Duodenal mucosa (tissue), 2 donors: ENCODE measurements around the gene MEF2C.
"Not testable (repeated sequence)": the region's sequence is repeated elsewhere in the genome, so short reads cannot be mapped to it uniquely, and the experiment has no call there.

ENCODE experiments used
- H3K27ac ChIP-seq: one replicate; pipeline ENCODE4 v1.7.0; 2013; ENCODE audit warnings: low read depth, low read length
- H3K27me3 ChIP-seq, 2 donors: one replicate each; pipeline ENCODE4 v1.7.0; 2013; ENCODE audit warnings: low read length in 2 of 2, control low read depth in 1 of 2; ENCODE audit not compliant: insufficient read depth in 2 of 2, control insufficient read depth in 1 of 2
- H3K36me3 ChIP-seq, 2 donors: one replicate each; pipeline ENCODE4 v1.7.0; 2013; ENCODE audit warnings: low read length in 2 of 2, control low read depth in 1 of 2; ENCODE audit not compliant: insufficient read depth in 2 of 2, control insufficient read depth in 1 of 2
- H3K4me1 ChIP-seq, 2 donors: one replicate each; pipeline ENCODE4 v1.7.0; 2013; ENCODE audit warnings: low read length in 2 of 2, control low read depth in 1 of 2; ENCODE audit not compliant: insufficient read depth in 2 of 2, control insufficient read depth in 1 of 2
- H3K4me3 ChIP-seq, 2 donors: one replicate each; pipeline ENCODE4 v1.7.0; 2013; ENCODE audit warnings: low read length in 2 of 2, low read depth in 1 of 2
- H3K9ac ChIP-seq, 2 donors: one replicate each; pipeline ENCODE4 v1.7.0; 2013; ENCODE audit warnings: low read length in 2 of 2, low read depth in 1 of 2
- H3K9me3 ChIP-seq, 2 donors: one replicate each; pipeline ENCODE4 v1.7.0; 2013; ENCODE audit warnings: low read length in 2 of 2, control low read depth in 1 of 2; ENCODE audit not compliant: control insufficient read depth in 1 of 2

Gene MEF2C

DNA sequence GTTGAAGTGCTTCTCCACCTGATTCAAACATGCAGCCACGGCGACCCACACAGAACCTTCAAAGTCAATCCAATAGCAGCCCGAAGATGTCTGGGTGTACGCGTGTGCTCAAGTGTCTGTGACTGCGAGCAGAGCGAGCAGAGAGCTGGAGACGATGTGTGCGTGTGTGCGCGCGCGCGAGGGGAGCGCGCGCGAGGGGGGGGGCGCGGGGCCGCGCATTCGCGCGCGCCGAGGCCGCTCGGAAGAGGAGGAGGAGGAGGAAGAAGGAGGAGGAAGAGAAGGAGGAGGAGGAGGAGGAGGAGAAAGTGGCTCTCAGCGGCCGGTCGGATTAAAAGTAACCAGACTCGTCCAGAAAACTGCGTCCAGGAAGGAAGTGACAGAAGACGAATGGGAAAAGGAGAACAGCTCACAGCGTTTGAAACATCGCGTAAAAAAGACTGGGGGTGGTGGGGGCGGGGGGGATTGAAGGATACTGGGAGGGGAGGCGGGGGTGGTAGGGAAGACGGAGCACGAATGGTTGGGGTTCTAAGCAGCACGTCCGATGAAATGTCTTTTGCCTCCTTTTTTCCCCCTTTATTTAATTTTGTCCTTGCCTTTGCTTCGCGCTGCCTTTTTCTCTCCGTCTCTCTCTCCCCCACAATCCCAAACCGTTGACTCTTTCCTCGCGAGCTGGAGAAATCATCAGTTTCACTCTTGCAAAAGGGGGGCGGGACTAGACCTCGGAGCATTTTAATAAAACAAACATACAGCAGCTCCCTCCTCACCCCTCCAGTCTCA, at the start of gene MEF2C:
TSS of gene MEF2C (minus strand) at position 126 of the 777 bp plus-strand sequence. CDS start 59,396 bp downstream, outside the sequence.
- Histone ChIP-seq H3K9me3 (no peaks in the 10 kb centered on the region), H3K4me1 (peaks cover 0 to 6% of the 10 kb centered on the region in 2 donors), H3K27ac (peak within 1 kb of the TSS; percentile 81)

DNA sequence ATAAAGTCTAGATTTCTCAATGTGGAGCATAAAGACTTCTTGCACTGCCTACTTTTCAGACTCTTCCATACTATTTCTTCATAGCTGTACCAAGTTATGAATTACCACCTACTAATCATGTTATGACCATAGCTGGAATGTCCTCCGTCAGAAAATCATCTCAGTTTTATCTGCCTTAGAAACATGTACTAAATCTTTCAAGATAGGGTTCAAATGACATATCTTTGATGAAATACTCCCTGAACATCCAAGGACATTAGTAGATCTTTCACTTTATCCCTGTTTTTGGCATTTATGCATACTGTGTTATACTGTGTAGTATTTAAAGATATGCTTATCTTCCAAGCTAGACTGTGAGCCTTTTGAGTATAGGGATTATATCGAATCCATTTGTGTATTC, 49.6 kb upstream of the MEF2C start:
- no peak overlapping the region for H3K4me3 ChIP-seq
- H3K27me3 ChIP-seq, result no peaks in the 10 kb centered on the region
- no peaks in the 10 kb centered on the region for H3K9me3 ChIP-seq
- H3K9ac ChIP-seq, result no peak overlapping the region
- no peaks in the 10 kb centered on the region for H3K4me1 ChIP-seq
- no peak overlapping the region for H3K27ac ChIP-seq
- no peaks in the 10 kb centered on the region for H3K36me3 ChIP-seq

More for the DNA sequence above, at the start of gene MEF2C:
- Histone ChIP-seq H3K27me3 (peaks cover 5 to 10% of the 10 kb centered on the region in 2 donors), H3K9ac (peak within 1 kb of the TSS; percentile 65 to 73), H3K4me3 (peak within 1 kb of the TSS; percentile 79 to 87), H3K36me3 (no peaks in the 10 kb centered on the region)

DNA sequence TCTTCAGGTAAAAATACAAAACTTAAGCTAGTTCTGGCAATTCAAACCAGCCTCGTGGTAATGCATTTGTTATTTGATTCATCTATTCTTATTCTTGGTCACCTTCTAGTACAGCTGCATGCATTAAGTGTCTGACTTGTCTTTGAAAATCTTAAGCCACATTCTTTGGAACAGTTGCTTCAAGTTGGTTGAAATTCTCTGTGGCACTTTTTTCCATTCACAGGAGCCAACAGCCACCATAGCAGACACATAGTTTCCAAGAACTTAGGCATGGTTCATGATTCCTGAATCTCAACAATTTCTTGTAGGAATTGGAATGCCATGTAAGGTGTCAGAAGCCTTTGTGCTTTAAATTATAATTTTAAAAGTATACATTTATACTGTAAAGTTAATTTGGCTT, 47.4 kb upstream of the MEF2C start:
- H3K9ac ChIP-seq, result no peak overlapping the region
- no peaks in the 10 kb centered on the region for H3K27me3 ChIP-seq
- H3K4me1 ChIP-seq, result no peaks in the 10 kb centered on the region
- no peak overlapping the region for H3K4me3 ChIP-seq
- H3K9me3 ChIP-seq, result no peaks in the 10 kb centered on the region
- no peak overlapping the region for H3K27ac ChIP-seq
- no peaks in the 10 kb centered on the region for H3K36me3 ChIP-seq

DNA sequence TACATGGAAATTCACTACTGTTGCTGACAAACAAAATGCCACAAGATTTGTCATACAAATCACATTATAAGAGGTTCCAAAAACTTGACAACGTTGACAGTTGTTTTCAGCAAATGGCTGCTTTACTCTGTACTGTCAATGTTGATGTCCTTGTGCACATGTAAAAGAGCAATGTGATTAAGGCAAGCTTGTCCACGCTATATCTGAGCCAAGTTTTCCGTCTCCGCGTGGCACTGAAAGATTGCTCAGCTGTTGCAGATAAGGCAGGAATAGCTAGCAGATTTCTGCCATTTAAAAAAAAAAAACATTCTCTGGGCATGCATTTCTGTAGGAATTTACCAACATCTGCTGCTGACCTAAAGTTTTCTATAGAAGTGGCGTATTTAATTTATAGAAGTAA, 46.4 kb upstream of the MEF2C start:
- no peak overlapping the region for H3K9ac ChIP-seq
- no peak overlapping the region for H3K4me3 ChIP-seq
- no peaks in the 10 kb centered on the region for H3K9me3 ChIP-seq
- no peaks in the 10 kb centered on the region for H3K27me3 ChIP-seq
- no peaks in the 10 kb centered on the region for H3K4me1 ChIP-seq
- H3K36me3 ChIP-seq, result no peaks in the 10 kb centered on the region
- H3K27ac ChIP-seq, result no peak overlapping the region

DNA sequence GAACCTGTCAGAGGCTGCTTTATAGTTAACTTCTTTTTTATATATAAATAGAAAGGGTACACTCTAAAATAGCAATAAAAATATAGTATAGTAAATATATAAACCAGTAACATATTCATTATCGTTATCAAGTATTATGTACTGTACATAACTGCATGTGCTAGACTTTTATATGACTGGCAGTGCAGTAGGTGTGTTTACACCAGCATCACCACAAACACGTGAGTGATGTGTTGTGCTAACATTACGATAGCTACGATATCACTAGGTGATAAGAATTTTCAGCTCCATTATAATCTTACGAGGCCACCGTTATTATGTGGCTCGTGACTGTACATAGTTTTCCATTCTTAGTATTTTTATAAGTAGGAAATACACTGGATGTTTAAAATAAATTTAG, 43.8 kb upstream of the MEF2C start:
- Histone ChIP-seq H3K27me3 (no peaks in the 10 kb centered on the region), H3K9ac (no peak overlapping the region), H3K27ac (no peak overlapping the region), H3K36me3 (no peaks in the 10 kb centered on the region), H3K9me3 (no peaks in the 10 kb centered on the region), H3K4me1 (no peaks in the 10 kb centered on the region), H3K4me3 (no peak overlapping the region)

DNA sequence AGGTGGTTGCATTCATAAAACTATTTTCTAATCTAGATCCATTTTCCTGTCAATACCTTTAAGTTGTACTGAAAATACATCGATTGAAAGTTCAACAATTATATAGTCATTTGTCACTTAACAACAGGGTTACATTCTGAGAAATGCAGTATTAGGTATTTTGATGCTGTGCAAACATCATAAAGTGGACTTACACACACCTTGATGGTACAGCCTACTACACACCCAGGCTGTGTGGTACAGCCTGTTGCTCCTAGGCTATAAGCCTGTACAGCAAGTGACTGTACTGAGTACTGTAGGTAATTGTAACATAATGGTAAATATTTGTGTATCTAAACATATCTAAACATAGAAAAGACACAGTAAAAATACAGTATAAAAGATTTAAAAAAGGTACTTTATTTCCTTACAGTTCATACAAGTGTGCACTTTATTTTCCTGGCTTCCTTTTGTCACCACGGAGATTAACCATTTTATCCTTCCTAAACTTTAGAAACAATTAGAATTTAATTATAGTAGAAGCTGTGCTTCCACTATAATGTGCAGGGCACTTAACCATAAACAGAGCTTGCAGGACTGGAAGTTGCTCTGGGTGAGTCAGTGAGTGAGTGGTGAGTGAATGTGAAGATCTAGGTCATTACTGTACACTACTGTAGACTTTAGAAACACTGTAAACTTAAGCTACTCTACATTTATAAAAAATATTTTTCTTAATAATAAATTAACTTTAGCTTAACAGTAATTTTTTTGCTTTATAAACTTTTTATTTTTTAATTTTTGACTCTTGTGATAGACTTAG, 42.9 kb upstream of the MEF2C start:
- Histone ChIP-seq H3K27me3 (no peaks in the 10 kb centered on the region), H3K9ac (no peak overlapping the region), H3K9me3 (no peaks in the 10 kb centered on the region), H3K4me1 (no peaks in the 10 kb centered on the region), H3K4me3 (no peak overlapping the region), H3K36me3 (no peaks in the 10 kb centered on the region), H3K27ac (no peak overlapping the region)

DNA sequence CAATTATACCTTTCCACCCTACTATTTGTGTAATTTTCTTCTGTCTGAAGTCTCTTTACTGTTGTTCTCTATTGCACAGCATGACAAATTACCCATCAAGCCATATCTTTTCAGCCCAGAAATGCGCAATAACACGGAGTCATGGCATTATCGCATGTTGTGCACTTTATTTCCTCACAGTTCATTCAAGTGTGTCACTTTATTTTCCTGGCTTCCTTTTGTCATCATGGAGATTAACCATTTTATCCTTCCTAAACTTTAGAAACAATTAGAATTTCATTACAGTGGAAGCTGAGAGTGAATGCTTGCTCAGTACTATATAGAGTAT, 41.3 kb upstream of the MEF2C start:
- Histone ChIP-seq H3K9ac (no peak overlapping the region), H3K27ac (no peak overlapping the region), H3K27me3 (no peaks in the 10 kb centered on the region)

DNA sequence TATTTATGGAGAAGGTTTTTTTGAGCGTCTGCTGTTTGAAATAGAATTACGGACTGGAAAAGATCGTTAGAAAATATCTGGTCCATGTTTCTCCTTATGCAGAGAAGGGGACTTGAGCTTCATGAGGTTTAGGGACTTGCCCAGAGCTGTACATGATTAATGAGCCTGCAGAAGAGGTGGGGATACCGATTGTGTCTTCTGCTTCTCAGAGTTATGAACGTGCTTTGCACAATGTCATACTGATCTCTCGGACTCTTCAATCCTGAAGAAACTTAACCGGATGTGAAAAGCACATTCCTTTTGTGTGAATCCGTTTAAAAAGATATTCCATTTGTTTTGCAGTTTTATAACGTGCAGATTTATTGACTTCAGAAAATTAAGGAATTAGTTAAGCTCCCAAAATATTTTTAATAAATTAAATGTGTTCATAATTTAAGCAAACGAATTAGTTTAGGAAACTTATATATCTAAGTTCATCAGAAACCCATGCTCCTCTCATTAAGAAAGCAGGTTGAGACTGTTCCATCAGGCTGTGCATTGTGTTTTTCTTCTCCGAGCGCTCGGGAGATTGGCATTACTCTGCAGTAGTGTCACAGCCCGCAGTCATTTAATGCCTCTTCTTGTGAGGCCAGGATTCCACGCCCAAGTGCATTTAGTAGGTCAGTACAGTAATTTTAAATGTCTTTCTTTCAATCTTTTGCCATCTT, 40.8 kb upstream of the MEF2C start:
- Histone ChIP-seq H3K9me3 (no peaks in the 10 kb centered on the region), H3K4me1 (no peaks in the 10 kb centered on the region), H3K27ac (no peak overlapping the region), H3K4me3 (no peak overlapping the region), H3K27me3 (no peaks in the 10 kb centered on the region), H3K9ac (no peak overlapping the region), H3K36me3 (no peaks in the 10 kb centered on the region)

More for the DNA sequence above, 41.3 kb upstream of the MEF2C start:
- Histone ChIP-seq H3K4me1 (no peaks in the 10 kb centered on the region), H3K36me3 (no peaks in the 10 kb centered on the region), H3K9me3 (no peaks in the 10 kb centered on the region), H3K4me3 (no peak overlapping the region)

DNA sequence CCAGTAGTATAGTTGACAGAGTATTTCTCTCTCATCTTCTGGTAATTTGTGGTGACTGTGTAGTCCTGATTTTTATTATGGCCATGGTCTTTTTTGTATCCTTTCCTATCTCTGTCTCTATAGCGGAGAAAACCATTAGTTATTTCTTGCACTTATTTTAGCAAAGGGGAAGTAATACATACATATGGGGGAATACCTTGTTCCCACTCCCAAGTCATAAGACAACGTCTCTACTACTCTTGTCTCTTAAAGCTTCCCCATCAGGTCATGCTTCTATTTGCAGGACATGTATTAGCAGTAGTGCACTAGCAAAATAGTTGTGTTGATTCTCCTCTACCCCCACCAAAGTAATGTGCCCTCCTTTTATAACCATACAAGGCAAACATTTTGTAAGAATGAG, 29.8 kb upstream of the MEF2C start:
- H3K9me3 ChIP-seq, H3K4me3 ChIP-seq, H3K4me1 ChIP-seq, H3K9ac ChIP-seq, H3K27ac ChIP-seq, H3K36me3 ChIP-seq, H3K27me3 ChIP-seq: not testable (repeated sequence)

DNA sequence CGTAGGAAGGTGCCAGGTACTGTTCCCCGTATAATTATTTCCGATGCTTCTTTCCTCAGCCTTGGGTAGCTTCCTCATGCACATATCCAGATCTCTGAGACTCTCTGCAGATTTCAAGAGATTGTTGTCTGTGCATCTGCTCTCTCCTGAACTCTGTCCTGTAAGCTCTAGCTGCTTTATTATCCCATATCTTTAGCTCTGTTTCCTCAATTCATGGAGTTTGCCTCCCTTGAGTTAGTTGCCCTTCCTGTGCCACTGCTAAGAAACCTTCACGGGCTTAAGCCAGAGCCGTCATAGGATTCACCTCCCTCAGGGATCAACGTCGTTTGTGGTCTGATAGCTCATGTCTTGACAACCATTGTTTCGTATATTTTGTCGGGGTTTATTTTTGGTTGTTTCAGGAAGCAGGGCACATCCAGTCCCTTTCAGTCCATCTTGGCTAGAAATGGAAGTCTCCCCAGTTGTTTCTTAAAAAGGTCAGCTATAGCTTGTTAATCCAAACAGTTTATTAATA, 28.1 kb upstream of the MEF2C start:
- H3K9ac ChIP-seq, result not testable (repeated sequence)

More for the DNA sequence above, 28.1 kb upstream of the MEF2C start:
- not testable (repeated sequence) for H3K4me3 ChIP-seq, H3K4me1 ChIP-seq, H3K36me3 ChIP-seq, H3K9me3 ChIP-seq, H3K27me3 ChIP-seq, H3K27ac ChIP-seq
